Left renal cortex interstitium (tissue), 4 donors: ENCODE data around the gene NRK. TPM values are rescaled to one million over a fixed set of nuclear protein-coding genes. Genes with fewer than 3 reads are reported as not detected.
A peak's percentile ranks its signal among the peaks of the same experiment; 100 is the strongest.
"Not testable (repeated sequence)": the region's sequence is repeated elsewhere in the genome, so short reads cannot be mapped to it uniquely, and the experiment has no call there.

ENCODE experiments used
- DNase-seq, 4 donors: peaks; one replicate each; pipeline ENCODE4 v3.0.0-alpha.2; 2013; ENCODE audit warnings: low read depth in 4 of 4, low spot score in 2 of 4, missing footprints in 1 of 4
- polyA plus RNA-seq, 4 donors: library from polyadenylated mRNA; unstranded; fragments of 120-200 nt; gene quantifications; one replicate each; pipeline ENCODE4 v1.2.1, GENCODE V29; 2013; ENCODE audit not compliant: insufficient read length in 4 of 4

NRK gene
- polyA plus RNA-seq: 10 to 100 TPM; 13.0 to 17.5 (median 14.2) TPM

GRCh38 chrX:105822138-105823091, at the start of gene NRK:
TSS of gene NRK (plus strand) at chrX:105822539. CDS start at chrX:105822846, 307 bp downstream.
- DNase-seq: peak in 1 of 4 donors; percentile 6

DNA sequence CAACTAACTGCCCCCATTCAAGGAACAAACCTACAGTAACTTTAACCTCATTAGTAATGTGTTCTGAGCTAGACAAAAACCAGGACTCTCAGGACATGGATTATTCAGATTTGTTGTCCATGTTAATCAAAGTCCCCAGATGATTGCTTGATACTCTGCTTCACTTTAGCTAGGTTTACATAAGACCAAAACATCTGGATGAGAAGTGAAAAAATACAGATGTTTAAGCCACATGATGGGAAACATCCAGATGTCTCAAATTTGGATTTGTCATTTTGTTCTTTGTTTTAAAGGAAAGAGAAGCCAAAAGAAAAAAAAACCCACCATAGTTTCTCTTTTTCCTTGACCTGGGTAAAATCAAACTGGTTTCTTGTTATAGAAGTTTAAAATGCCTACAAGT, 48.5 kb upstream of the NRK start:
- DNase-seq: no peak

GRCh38 chrX:105775679-105776078, 46.7 kb upstream of the NRK start:
- DNase-seq: no peak

GRCh38 chrX:105781804-105782203, 40.5 kb upstream of the NRK start:
- DNase-seq: no peak

DNA sequence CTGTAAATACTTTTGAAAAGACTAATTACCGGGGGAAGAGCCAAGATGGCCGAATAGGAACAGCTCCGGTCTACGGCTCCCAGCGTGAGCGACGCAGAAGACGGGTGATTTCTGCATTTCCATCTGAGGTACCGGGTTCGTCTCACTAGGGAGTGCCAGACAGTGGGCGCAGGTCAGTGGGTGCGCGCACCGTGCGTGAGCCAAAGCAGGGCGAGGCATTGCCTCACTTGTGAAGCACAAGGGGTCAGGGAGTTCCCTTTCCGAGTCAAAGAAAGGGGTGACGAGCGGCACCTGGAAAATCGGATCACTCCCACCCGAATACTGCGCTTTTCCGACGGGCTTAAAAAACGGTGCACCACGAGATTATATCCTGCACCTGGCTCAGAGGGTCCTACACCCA, 25.5 kb upstream of the NRK start:
- DNase-seq: not testable (repeated sequence)

DNA sequence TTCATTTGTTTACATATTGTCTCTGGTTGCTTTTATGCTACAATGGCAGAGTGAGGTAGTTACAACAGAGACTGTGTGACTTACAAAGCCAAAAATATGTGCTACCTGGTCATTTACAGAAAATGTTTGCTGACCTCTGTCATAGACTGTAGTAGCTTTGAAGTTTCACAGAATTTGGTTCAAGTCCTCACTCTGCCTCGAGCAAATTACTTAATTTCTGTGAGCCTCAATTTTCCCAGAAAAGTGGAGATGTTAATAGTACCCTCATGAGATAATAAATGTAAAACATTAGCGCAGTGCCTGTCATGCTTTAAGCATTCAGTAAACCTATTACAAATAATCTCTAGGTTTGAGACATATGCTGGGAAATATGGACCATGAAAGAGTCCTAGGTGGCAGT, 18.4 kb upstream of the NRK start:
- no peak for DNase-seq

GRCh38 chrX:105805655-105806054, 16.7 kb upstream of the NRK start:
- DNase-seq: not testable (repeated sequence)

GRCh38 chrX:105816517-105816916, 5.8 kb upstream of the NRK start:
- no peak for DNase-seq

DNA sequence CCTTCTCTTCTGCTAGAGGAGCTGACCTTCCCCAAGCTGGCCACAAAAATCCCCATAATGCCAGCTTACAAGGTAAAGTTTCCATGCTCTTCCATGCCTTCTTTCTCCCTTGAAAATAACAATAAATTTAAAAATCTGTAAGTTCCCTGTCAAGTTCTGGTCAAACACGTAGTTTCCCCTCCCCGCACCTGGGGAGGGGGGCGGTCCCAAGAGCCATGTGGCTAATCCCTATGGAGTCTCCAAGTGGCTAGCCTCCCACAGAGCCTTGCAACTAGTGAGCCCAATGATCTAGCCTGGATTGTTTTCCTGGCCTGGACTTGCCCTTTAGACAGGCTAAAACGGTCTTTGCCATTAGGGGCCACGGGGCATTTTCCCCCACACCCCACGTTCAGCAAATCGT, 2.1 kb upstream of the NRK start:
- DNase-seq: no peak

GRCh38 chrX:105821471-105822121, 743 bp upstream of the NRK start:
- peak in 1 of 4 donors; percentile 8 for DNase-seq

- no peak for DNase-seq
These were observed 735 bp downstream of the NRK start for GRCh38 chrX:105823092-105823455.

DNA sequence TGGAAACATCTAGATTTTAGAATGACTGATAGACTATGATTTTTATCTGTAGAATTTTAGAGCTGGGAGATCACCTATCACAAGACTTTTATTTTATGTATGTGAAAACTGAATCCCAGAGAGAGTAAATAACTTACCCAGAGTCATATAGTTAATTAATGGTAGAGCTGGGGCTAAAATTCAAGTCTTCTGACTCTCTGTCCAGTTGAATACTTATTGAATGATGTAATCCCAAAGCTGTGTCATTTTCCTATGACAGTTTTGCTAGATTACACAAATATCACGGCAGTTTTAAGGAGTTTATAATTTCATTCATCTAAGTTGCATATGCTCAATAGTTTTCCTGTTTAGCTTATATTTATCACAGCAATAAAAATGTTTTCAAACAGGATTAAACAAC, 6.7 kb downstream of the NRK start:
- no peak for DNase-seq

DNA sequence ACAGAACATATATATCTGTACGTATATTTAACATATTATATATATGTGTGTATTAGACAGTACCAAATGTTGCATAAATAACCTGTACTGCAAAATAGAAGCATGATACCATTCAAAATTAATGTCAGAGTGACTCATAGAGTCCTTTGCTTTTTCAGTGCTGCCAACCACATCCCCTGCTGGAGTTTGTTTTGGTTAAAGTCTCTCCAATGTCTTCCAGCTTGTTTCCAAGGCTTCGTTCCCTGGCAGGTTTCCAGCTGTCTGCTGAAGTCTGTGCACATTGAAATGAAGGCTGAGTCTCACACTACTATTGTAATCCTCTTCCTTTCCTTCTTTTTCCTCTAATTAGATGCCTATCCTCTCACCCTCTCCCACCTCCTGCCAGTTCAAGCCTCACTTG, 14.9 kb downstream of the NRK start:
- peak in 1 of 4 donors; percentile 25 for DNase-seq

DNA sequence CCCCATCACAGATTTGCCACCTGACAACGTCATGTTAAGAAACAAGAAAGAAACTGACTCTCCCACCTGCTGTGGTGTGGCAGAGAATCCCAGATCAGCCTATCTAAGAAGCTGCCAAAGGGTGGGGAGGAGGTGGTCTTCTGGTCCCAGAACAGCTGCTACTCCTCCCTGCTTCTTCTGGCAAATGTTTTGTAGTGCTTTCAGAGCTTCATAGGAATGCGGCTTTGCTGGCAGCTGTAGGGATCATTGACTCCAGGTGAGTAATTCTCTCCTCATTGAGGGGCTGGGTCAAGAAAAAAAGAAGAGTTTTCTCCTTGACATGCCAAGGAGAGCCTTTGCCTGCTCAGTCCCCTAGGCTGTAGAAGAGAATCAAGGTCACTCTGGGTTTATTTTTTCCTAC, 23.3 kb downstream of the NRK start:
- no peak for DNase-seq

- DNase-seq: not testable (repeated sequence)
These were observed 27.8 kb downstream of the NRK start for GRCh38 chrX:105850100-105850499.

GRCh38 chrX:105865709-105866108, 43.4 kb downstream of the NRK start:
- DNase-seq: no peak

GRCh38 chrX:105869701-105870100, 47.4 kb downstream of the NRK start:
- no peak for DNase-seq

GRCh38 chrX:105870445-105870844, 48.1 kb downstream of the NRK start:
- no peak for DNase-seq

DNA sequence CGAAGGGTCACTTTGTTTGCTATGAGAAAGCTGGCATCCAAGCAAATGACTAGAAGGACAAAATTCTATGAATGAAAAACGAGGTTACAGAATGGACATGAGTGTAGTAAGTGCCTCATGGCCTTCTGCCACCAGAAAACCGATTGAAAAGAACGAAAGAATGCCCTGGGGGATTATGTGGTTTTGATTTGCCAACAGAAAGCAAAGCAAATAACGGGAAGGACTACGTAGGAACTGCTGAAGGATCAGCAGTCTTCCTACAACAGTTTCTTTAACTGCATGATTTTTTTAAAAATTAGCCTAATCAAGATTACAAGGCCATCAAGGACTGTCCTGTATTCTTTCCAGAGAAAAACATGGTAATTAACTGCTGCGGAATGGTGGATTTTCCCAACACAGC, 50.6 kb downstream of the NRK start:
- no peak for DNase-seq

DNA sequence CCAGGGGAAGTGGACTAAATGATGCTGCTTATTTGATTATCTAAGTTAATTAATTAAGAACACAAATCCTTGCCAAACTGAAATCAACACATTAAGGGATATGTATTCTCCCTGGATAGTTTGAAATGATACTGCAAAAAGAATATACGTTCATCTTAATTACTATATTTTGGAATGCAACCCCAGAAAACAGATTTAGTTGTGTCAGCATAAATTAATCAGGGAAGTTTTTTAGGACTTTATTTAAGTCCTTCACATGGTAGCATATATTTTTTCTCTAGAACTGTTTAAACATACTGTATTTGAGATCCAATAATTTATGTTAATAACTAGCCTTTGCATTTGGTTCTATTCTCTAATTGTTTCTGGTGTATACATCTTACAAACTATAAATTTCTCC, 52.5 kb downstream of the NRK start:
- no peak for DNase-seq

- DNase-seq: no peak
These were observed 54.3 kb downstream of the NRK start for GRCh38 chrX:105876658-105877057.

DNA sequence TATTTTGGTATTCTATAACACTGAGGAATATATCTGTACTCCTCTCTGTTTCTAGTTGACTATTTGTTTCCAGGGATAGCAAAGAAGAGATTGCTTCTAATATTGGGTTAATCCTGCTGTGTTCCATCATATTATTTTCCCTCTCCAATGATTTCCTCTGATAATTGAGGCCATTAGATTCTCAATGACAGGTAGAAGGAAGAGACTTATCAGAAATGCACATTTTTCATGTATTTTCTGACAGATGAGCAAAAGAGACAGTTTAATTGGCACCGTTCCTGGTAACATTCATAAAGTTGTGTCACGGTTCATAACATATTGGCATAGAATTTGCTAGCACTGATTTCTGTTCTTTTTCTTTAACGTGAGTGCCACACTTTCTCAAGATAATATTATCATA, 58.2 kb downstream of the NRK start:
- DNase-seq: no peak
